Measurements from ENCODE around the gene SLC25A21.

DNA sequence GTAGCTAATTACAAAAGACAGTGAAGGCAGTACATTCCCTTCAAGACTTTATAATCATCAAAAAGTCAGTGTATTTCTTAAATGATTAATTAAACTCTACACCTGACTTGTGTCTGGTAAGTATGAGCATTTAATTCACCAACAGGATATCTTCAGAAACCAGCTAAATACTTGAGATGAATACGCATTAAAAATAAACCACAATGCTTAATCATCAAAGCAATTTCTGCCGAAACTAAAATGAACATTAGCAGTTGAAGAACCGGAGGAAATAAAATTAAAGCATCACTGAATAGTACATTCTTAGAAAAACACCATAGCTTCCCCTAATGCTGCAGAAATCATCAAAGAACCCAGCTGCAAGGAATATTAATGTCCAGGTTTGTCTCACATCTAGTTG lies 32.7 kb downstream of the SLC25A21 start:
- TF ChIP-seq POLR2AphosphoS5 (IDR thresholded peaks at IDR 0.05) (no peak), POLR2A (IDR thresholded peaks at IDR 0.05) (no peak)
- TF ChIP-seq, protein P1, sequence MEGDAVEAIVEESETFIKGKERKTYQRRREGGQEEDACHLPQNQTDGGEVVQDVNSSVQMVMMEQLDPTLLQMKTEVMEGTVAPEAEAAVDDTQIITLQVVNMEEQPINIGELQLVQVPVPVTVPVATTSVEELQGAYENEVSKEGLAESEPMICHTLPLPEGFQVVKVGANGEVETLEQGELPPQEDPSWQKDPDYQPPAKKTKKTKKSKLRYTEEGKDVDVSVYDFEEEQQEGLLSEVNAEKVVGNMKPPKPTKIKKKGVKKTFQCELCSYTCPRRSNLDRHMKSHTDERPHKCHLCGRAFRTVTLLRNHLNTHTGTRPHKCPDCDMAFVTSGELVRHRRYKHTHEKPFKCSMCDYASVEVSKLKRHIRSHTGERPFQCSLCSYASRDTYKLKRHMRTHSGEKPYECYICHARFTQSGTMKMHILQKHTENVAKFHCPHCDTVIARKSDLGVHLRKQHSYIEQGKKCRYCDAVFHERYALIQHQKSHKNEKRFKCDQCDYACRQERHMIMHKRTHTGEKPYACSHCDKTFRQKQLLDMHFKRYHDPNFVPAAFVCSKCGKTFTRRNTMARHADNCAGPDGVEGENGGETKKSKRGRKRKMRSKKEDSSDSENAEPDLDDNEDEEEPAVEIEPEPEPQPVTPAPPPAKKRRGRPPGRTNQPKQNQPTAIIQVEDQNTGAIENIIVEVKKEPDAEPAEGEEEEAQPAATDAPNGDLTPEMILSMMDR (IDR thresholded peaks at IDR 0.05 in 8 of 11, conservative IDR thresholded peaks at IDR 0.05 in 3 of 11) = no peak
